ENCODE results near the gene PSMD13.

- TF ChIP-seq, protein P1, sequence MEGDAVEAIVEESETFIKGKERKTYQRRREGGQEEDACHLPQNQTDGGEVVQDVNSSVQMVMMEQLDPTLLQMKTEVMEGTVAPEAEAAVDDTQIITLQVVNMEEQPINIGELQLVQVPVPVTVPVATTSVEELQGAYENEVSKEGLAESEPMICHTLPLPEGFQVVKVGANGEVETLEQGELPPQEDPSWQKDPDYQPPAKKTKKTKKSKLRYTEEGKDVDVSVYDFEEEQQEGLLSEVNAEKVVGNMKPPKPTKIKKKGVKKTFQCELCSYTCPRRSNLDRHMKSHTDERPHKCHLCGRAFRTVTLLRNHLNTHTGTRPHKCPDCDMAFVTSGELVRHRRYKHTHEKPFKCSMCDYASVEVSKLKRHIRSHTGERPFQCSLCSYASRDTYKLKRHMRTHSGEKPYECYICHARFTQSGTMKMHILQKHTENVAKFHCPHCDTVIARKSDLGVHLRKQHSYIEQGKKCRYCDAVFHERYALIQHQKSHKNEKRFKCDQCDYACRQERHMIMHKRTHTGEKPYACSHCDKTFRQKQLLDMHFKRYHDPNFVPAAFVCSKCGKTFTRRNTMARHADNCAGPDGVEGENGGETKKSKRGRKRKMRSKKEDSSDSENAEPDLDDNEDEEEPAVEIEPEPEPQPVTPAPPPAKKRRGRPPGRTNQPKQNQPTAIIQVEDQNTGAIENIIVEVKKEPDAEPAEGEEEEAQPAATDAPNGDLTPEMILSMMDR (IDR thresholded peaks at IDR 0.05; ENCODE audit: insufficient read depth, low read depth, low read length), result no peak
- no peak for TF ChIP-seq EZH2 (IDR thresholded peaks at IDR 0.05; ENCODE audit: insufficient read depth, low read length)
Measured at GRCh38 chr11:295351-296170, 58.8 kb downstream of the PSMD13 start.
